Spleen (tissue), 7 donors: ENCODE measurements around the gene ZNF362.

ENCODE experiments used
- POLR2A ChIP-seq, 3 donors: fragments of 450-650 bp; IDR thresholded peaks; one replicate each; pipeline ENCODE4 v1.5.1; 2017; ENCODE audit warnings: antibody characterized with exemption in 3 of 3, mild to moderate bottlenecking in 1 of 3
- POLR2AphosphoS5 ChIP-seq, 3 donors: sonication (generic); formaldehyde crosslinking; IDR thresholded peaks; one replicate each; pipeline ENCODE4 v1.5.1; 2017; ENCODE audit warnings: antibody characterized with exemption in 3 of 3
- TF ChIP-seq, protein P1 (sequence below), 11 experiments: fragments of 200-600 bp in 7 of 11; fragments of 450-650 bp in 4 of 11; sonication (generic) in 4 of 11; IDR thresholded peaks in 8 of 11; conservative IDR thresholded peaks in 3 of 11; 1 replicate in 7 of 11; 2 replicates in 4 of 11; pipeline versions ENCODE4 v1.4.0 to v1.8.0; 2016 to 2021; ENCODE audit warnings: antibody characterized with exemption in 11 of 11, inconsistent platforms in 4 of 11, mild to moderate bottlenecking in 1 of 11
- donor health status: DM: no; HTN: no; CAD: no; lungs with moderate emphysema.
- donor health status: DM: no; HTN: no; CAD: no.
- donor health status: DM: no; HTN: no; CAD: no.

DNA sequence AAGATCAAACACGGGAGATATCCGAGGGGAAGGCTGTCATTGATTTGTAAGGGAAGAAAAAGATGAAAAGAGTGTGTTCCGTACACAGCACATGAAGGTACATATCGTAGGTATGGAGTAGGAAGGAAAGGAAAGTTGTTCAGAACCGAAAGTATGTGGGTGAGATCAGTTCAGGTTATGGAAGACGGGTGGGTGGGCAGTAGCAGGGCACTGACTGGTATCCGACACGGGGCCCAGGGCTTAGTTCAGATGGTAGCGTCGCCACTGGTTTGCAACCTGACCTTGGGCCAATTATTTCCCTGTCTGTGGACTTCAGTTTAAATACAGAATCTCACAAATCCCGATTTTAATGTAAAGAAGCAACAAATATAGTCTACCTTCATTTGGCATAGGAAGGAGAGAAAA is 92.4 kb downstream of the ZNF362 start:
- TF ChIP-seq, protein P1, sequence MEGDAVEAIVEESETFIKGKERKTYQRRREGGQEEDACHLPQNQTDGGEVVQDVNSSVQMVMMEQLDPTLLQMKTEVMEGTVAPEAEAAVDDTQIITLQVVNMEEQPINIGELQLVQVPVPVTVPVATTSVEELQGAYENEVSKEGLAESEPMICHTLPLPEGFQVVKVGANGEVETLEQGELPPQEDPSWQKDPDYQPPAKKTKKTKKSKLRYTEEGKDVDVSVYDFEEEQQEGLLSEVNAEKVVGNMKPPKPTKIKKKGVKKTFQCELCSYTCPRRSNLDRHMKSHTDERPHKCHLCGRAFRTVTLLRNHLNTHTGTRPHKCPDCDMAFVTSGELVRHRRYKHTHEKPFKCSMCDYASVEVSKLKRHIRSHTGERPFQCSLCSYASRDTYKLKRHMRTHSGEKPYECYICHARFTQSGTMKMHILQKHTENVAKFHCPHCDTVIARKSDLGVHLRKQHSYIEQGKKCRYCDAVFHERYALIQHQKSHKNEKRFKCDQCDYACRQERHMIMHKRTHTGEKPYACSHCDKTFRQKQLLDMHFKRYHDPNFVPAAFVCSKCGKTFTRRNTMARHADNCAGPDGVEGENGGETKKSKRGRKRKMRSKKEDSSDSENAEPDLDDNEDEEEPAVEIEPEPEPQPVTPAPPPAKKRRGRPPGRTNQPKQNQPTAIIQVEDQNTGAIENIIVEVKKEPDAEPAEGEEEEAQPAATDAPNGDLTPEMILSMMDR (IDR thresholded peaks at IDR 0.05 in 8 of 11, conservative IDR thresholded peaks at IDR 0.05 in 3 of 11): no peak
- TF ChIP-seq POLR2AphosphoS5 (IDR thresholded peaks at IDR 0.05) (no peak), POLR2A (IDR thresholded peaks at IDR 0.05) (no peak)
